Calu3 (cell line): ENCODE results near the gene ARHGAP20. TPM values are rescaled to one million over a fixed set of nuclear protein-coding genes. Genes with fewer than 3 reads are reported as not detected.

Experiments used
- BruUV-seq: library from RNA; stranded (reverse); fragments of 400-500 nt; replicated peaks from 2 replicates; lab custom pipeline; 2021; lab: Mats Ljungman, UMichigan
- CTCF ChIA-PET: fragments of 300-600 bp; sonication (Branson Sonifier 250); formaldehyde crosslinking; loops from one replicate; lab custom pipeline; 2022; ENCODE audit warnings: antibody characterized with exemption; lab: Charles Lee
- DNase-seq: peaks from one replicate; pipeline ENCODE4 v3.0.0; 2022
- H3K27ac Mint-ChIP-seq: one replicate; pipeline ENCODE4 v1.8.0; 2022; ENCODE audit warnings: mixed read lengths; ENCODE audit not compliant: unreplicated experiment
- H3K27me3 Mint-ChIP-seq: one replicate; pipeline ENCODE4 v1.8.0; 2022; ENCODE audit warnings: mixed read lengths; ENCODE audit not compliant: unreplicated experiment
- H3K36me3 Mint-ChIP-seq: one replicate; pipeline ENCODE4 v1.8.0; 2022; ENCODE audit warnings: mild to moderate bottlenecking, moderate library complexity, mixed read lengths; ENCODE audit not compliant: insufficient read depth, unreplicated experiment
- H3K4me1 Mint-ChIP-seq: one replicate; pipeline ENCODE4 v1.8.0; 2022; ENCODE audit warnings: mild to moderate bottlenecking, low read depth, mixed read lengths; ENCODE audit not compliant: unreplicated experiment
- H3K4me3 Mint-ChIP-seq: one replicate; pipeline ENCODE4 v1.8.0; 2022; ENCODE audit warnings: mild to moderate bottlenecking, low read depth, moderate library complexity, mixed read lengths; ENCODE audit not compliant: unreplicated experiment
- H3K9me3 Mint-ChIP-seq: one replicate; pipeline ENCODE4 v1.8.0; 2022; ENCODE audit warnings: low read depth, mixed read lengths; ENCODE audit not compliant: unreplicated experiment
- CTCF ChIP-seq: fragments of 200-600 bp; IDR thresholded peaks from one replicate; pipeline ENCODE4 v1.8.0; 2022; ENCODE audit warnings: antibody characterized with exemption; ENCODE audit not compliant: unreplicated experiment
- intact Hi-C: fragments of 100-400 bp; cut with micrococcal nuclease; formaldehyde crosslinking; loops from one replicate; pipeline ENCODE4 v1.10.0; 2022; ENCODE audit not compliant: unreplicated experiment
- total RNA-seq: library from RNA; stranded (reverse); gene quantifications from 2 replicates; pipeline ENCODE4 v1.2.3, GENCODE V29; 2022

Gene ARHGAP20
- total RNA-seq, 1 experiment from 2014 or later, result not detected

GRCh38 chr11:110712659-110713448 is 617 bp upstream of the ARHGAP20 start:
- CTCF ChIA-PET, result no interaction called here
- H3K27ac Mint-ChIP-seq, result no peak overlapping the region
- no peaks in the 10 kb centered on the region for H3K9me3 Mint-ChIP-seq
- peaks cover 56% of the 10 kb centered on the region for H3K27me3 Mint-ChIP-seq
- BruUV-seq, result no TSS peak
- no peak for DNase-seq
- intact Hi-C loops, result no loop called here
- TF ChIP-seq CTCF, result no peak
- no peaks in the 10 kb centered on the region for H3K36me3 Mint-ChIP-seq
- H3K4me1 Mint-ChIP-seq, result no peaks in the 10 kb centered on the region
- H3K4me3 Mint-ChIP-seq, result no peak overlapping the region

DNA sequence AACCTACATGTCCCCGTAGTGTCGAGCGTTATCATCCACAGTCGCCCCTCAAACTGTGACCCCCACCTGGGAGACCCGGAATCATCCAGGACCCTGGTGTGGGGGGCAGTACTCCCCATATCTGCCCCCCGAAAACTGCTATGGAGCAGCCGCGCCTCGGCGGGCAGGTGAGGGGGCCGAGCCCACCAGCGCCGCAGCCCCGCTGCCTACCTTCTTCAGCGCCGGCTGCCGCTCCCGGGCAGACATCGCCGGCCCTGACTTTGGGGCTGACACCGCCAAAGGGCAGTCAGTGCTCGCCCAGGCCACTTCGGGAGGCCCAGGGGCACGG is 825 bp downstream of the ARHGAP20 start:
- Mint-ChIP-seq H3K4me3 (no peak overlapping the region), H3K27me3 (peaks cover 56% of the 10 kb centered on the region), H3K9me3 (no peaks in the 10 kb centered on the region), H3K36me3 (no peaks in the 10 kb centered on the region), H3K4me1 (no peaks in the 10 kb centered on the region), H3K27ac (no peak overlapping the region)
- CTCF ChIA-PET, result no interaction called here
- BruUV-seq, result no TSS peak
- intact Hi-C loops, result no loop called here
- DNase-seq, result no peak
- TF ChIP-seq CTCF, result no peak

DNA sequence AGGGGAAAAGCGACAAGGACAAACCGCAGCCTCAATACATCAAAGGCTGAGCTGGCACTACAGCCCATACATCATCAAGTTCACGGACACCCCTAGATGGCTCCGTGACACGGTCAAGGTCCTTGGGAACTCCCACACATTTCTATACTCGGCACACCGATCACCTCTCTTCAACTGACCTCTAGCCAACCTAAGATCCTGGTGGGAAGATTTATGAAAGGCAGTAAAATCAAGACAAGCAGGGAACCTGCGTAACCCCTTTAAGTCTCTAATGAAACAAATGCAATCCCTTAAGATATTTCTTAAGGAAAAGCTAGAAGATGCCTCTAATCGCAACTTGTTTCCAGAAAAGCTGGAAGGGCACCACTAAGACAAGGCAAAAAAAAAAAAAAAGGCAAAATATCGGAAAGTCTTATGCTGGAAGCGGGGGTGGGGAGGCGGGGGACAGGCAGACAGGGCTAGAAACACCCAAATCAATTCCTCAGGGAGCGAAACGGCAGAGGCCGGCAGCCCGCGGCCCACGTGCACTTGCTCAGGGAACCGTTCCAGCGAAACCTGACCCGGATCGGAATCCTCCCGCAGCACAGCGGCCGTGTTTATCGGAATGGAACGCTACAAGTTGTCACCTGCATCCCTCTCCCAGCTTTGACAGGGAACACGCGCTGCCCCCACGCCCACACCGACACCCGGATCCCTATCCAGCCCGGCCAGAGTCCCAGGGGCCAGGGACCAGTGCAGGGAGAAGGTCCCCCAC is 1.4 kb downstream of the ARHGAP20 start:
- H3K27ac Mint-ChIP-seq, result no peak overlapping the region
- intact Hi-C loops, result no loop called here
- no peak overlapping the region for H3K4me3 Mint-ChIP-seq
- no peaks in the 10 kb centered on the region for H3K4me1 Mint-ChIP-seq
- BruUV-seq, result no TSS peak
- peaks cover 56% of the 10 kb centered on the region for H3K27me3 Mint-ChIP-seq
- no peaks in the 10 kb centered on the region for H3K36me3 Mint-ChIP-seq
- H3K9me3 Mint-ChIP-seq, result no peaks in the 10 kb centered on the region
- no peak for TF ChIP-seq CTCF
- CTCF ChIA-PET, result no interaction called here
- DNase-seq, result no peak

DNA sequence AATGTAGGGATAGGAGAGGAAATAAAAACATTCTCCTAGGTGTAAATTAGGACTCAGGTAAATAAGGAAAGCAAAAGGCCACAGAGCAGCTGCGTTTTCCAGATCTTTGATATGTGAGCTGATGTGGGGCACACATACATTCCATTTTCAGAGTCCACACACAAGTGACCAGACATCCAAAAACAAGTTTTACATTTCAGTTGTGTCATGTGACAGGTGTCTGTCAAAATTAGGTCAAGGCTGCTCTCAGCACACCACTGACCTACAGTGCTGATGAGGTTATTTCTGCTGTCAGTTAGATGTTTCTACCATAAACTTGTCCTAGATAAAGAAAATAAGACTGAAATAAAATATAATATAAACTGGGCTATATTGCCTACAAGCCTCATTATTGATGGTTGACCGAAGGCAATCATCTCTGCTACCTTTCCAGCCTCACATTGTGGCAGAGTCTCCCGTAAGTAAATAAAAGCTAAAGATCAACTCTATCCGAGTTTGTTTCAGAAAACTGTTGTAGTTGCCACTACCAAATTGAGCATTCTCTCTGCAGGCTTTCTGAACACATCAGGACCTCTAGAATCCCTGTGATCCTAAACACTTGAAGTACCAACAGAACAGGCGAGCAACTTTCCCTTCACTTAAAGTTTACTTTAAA is 7.9 kb downstream of the ARHGAP20 start:
- H3K4me3 Mint-ChIP-seq, result no peak overlapping the region
- H3K27me3 Mint-ChIP-seq, result peaks cover 6% of the 10 kb centered on the region
- no peak for DNase-seq
- no TSS peak for BruUV-seq
- H3K27ac Mint-ChIP-seq, result no peak overlapping the region
- H3K36me3 Mint-ChIP-seq, result no peaks in the 10 kb centered on the region
- no peaks in the 10 kb centered on the region for H3K4me1 Mint-ChIP-seq
- intact Hi-C loops, result no loop called here
- H3K9me3 Mint-ChIP-seq, result no peaks in the 10 kb centered on the region
- TF ChIP-seq CTCF, result no peak
- CTCF ChIA-PET, result no interaction called here
